NCI-H510A treated with DMSO at 0.1 percent for 48 hours (cell line): ENCODE data around the gene ENOX2.
"Not testable (repeated sequence)": the region's sequence is repeated elsewhere in the genome, so short reads cannot be mapped to it uniquely, and the experiment has no call there.

Source experiments
- DNase-seq: peaks from one replicate; lab custom pipeline; 2025; lab: John Stamatoyannopoulos, UW

ENOX2 gene

DNA sequence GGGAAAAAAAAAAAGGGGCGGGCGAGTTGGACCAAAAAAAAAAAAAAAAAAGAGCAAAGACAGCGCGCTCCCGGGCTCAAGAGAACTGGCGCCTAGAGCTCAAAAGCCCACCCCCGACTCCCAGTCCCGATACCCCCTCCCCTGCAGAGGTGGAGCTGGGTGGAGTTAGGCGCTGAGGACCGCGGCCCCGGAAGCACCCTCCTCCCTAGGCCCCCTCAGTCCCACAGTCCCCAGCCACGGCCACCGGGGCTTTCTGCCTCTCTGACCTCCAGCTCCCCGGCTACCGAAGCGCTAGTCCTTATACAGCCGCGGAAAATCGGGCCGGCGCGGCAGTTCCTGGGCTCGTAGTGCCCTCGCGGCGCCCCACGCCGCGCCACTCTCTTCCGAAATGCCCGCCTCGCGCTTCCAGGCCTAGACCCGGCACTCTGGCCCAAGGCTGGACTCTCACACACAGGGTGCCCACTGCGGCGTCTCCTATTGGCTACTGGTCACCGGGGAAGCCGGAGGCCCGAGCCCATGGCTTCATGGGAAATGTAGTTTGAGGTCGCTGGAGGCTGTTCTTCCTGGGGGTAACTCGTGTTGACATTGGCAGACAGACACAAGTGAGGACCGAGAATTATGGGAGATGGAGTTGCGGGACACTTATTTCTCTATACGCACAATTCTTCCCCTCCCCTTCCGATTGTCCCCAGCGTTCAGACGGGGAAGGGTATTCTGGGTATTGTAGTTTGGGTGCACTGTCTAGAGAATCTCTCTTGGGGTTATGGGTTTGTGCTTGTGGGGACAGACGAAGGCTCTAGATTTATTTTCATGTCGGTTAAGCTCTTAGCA lies at the start of gene ENOX2:
TSS of gene ENOX2 (minus strand) at position 427 of the 831 bp plus-strand sequence. CDS start 199,993 bp downstream, outside the sequence.
- peak; percentile 96 for DNase-seq

GRCh38 chrX:130952266-130953043 lies 49.4 kb upstream of the ENOX2 start:
- DNase-seq = no peak

DNA sequence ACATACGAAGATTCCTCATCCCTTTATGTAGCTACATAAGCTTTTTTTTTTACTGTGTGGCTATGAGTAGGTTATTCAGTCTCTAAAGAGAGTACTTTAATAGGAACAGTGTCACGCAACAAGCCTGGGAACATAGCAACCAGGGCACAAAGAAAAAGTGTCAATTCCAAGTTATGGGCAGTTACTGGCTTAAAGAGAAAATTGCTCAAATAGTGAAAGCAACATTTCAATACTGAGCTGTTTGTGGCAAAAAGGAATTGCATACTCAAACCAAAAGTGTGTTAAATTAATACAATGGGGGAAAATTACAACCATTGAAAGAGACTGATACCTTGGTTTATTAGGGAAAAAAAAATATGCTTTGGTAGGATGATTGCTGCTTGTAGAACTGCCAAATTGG lies 41.2 kb upstream of the ENOX2 start:
- DNase-seq = no peak

GRCh38 chrX:130937101-130937500 lies 34.1 kb upstream of the ENOX2 start:
- no peak for DNase-seq

DNA sequence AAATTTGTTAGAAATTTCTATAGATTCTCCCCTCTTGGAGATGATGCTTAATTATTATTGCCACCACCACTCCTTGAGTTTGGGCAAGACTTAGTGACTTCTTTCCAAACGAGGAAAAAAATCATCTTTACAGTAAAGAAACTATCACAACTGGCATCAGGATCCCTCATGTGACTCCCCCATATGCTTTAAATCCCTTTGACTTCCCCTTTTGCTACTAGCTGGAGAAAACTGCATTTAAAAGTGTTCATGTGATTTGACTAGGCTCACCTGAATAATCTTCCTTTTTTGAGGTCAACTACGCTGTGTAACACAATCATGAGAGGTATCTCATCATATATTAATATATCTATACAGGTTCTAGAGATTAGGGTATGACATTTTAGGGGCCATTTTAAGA lies 30.3 kb upstream of the ENOX2 start:
- no peak for DNase-seq

DNA sequence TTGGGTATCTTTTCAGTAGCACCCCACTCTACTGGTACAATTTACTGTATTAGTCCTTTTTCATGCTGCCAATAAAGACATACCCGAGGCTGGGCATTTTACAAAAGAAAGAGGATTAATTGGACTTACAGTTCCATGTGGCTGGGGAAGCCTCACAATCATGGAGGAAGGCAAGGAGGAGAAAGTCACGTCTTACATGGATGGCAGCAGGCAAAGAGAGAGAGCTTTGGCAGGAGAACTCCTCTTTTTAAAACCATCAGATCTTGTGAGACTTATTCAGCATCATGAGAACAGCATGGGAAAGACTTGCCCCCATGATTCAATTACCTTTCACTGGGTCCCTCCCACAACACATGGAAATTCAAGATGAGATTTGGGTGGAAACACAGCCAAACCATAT lies 17.4 kb upstream of the ENOX2 start:
- DNase-seq = not testable (repeated sequence)

- DNase-seq = not testable (repeated sequence)
Measured at GRCh38 chrX:130919676-130920075, 16.7 kb upstream of the ENOX2 start.

GRCh38 chrX:130918498-130918897 lies 15.5 kb upstream of the ENOX2 start:
- not testable (repeated sequence) for DNase-seq

DNA sequence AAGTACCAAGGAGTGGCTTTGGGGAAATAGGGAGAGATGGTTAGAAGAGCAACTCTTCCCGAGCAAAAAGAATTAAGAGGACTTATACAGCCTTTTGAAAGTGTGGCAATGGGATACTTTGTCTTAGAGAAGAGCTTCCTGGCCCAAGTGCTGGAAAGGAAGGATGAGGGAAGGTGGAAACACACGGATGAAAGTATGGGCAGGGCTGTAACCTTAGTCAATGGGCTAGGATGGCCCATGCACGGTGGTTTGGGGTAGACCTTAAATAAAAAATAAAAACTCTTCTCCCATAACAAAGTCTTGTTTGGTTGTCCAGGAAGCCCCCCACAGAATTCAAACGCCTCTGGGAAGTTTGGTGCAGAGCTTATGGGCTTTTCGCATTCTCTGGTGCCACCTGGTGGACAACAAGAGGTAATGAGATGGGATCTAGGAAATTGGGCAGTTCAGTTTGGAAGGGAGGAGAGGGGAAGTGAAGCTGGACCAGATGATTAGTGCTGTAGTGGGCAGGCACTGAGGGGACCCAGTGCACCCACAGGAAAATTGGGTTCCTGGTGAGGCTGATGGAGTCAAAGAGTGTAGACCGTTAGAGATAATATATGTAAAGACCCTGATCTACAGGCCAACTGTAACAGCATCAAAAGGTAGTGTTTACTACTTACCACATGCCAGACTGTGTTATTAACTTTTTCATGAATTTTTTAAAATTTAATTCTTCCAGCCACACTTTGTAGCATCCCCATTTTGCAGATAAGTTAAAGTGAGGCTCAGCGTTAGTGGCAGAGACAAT lies 13.8 kb upstream of the ENOX2 start:
- peak; percentile 49 for DNase-seq

DNA sequence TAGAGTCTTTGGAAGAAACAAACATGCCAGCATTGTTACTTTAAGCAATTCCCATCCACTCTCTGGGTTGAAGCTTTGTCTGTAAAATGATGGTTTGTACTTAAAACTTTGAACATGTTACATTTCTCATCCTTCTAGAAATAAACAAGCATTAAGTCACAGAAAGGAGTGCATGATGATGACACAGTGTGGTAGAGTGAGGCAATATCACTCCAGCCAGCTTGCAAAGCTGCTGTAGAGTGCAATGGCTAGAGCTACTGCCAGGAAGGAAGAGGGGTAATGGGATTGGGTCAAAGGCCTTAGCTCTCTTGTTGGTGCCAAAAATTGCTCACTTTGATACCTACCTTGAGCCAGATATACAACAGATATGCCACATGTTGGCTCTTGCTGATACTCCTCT lies 12.3 kb upstream of the ENOX2 start:
- no peak for DNase-seq

GRCh38 chrX:130909469-130910136 lies 6.6 kb upstream of the ENOX2 start:
- DNase-seq = no peak

DNA sequence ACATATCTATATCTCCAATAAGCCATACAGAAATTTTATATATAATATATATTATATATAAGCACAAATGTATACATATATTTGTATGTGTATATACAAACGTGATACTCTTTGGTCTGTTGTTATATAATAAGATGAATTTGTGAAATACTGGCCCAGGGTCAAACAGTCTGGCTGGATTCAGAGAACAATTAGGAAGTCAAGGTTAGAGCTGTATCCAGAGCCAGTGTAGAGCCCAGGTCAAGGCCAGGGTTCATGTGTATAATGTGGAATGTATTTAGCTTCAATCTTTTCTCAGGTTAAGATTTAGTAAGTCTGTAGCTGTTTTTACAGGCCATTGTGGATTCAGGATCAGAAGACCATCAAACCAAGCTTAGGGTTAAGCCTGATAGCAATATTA lies 3.8 kb upstream of the ENOX2 start:
- no peak for DNase-seq

DNA sequence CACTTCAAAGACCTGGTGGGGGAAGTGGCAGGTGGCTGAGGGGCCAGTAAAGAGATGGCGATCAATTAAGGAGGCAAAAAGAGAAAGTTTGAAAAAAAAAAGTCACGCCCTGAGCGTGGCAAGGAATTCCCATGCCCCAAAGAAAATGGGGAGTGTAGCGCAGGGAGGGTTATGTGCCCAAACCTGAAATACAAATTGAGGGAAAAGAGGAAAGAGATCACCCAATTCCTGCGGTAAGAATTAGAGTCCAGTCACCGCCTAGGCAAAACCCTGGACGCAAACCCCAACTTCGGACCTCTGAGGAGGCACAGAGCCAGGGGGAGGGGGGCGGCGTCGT lies 595 bp downstream of the ENOX2 start:
- no peak for DNase-seq

DNA sequence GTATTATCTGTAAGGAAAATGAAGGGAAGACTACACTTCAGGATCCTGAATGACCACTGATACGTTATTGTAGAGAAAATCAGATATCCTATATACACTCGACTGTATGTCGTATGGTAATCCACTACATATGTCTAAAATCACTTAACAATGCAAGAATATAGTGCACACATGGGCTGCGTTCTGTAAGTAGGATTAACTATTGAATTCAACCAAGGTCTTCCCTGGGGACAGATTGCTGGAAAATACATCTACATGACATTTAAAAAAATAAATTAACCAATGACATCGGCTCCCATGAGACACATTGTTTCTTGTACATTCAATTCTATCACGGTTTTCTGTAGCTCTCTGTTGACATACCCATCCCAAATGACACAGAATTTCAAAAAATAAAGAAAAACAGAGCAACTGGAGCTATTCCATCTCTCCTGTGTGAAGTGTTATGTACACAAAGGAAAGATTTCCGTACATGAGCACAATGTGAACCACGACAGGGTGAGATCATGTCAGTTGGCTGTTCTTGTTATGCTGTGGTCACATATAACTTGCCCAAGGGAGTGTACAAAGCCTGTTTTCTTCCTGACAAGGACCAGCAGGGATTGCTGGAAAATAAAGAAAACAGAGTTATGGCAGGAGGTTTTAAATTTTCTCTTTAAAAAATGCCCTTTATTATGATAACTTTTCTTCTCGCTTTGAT lies 6.1 kb downstream of the ENOX2 start:
- DNase-seq = no peak

GRCh38 chrX:130896026-130896425 lies 7.0 kb downstream of the ENOX2 start:
- DNase-seq = no peak

GRCh38 chrX:130895299-130895698 lies 7.7 kb downstream of the ENOX2 start:
- DNase-seq = no peak

GRCh38 chrX:130893356-130894085 lies 9.5 kb downstream of the ENOX2 start:
- no peak for DNase-seq

- DNase-seq = peak; percentile 17
Measured at GRCh38 chrX:130887376-130887775, 15.6 kb downstream of the ENOX2 start.

- DNase-seq = no peak
Measured at GRCh38 chrX:130885996-130886395, 17.0 kb downstream of the ENOX2 start.

GRCh38 chrX:130885508-130885907 lies 17.5 kb downstream of the ENOX2 start:
- no peak for DNase-seq

DNA sequence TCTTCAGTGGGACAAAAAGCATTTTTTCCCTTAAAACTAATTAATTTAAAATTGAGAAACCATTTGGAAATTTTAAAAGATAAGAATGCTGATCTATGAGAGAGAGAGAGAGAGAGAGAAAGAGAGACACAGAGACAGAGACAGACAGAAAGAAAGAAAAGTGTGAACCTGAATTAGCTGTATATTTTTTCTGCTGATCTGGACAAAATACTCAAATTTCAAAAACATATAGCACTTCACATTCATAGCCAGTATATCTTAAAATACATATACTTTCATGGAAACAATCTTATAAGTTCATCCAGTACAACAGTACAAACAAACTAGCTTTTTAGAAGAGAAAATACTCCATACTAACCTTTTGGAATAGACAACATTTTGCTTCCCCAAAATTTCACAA lies 18.4 kb downstream of the ENOX2 start:
- DNase-seq = no peak
